AG10803 (cell line): ENCODE data around the gene R3HDM1.
"Not testable (repeated sequence)": the region's sequence is repeated elsewhere in the genome, so short reads cannot be mapped to it uniquely, and the experiment has no call there.

Experiments
- DNase-seq: peaks from one replicate; pipeline ENCODE4 v3.0.0; 2010; ENCODE audit warnings: low read depth
- H3K4me3 ChIP-seq: 2 replicates; pipeline ENCODE4 v1.5.1; 2011; ENCODE audit warnings: mild to moderate bottlenecking, low read length, control low read depth
- TF ChIP-seq, protein P1 (sequence below): conservative IDR thresholded peaks from 2 replicates; pipeline ENCODE4 v1.5.1; 2011; ENCODE audit warnings: mild to moderate bottlenecking, low read length, control low read depth, inconsistent platforms

The R3HDM1 gene

DNA sequence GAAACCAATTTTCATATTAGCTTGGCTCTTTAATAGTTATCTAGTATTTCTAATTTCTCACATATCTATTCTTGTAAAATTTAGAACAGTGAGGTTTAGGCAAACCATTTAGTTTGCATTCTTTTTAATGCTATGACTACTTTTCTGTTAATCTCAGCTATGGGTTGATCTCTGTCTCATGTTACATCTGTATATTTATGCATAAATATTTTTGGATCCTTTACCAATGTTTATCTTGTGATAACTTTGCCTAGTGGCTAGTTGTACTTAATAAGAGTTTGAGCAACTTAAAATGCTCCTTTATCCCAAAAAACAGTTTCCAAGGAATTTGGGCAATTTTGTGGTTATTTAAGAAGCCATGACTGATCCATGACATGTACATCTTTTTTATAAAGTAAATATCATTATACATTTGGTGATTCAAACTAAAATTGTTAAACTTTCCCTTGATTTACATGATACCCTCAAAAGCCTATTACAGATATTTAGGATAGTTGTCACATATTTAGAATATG is 86.3 kb downstream of the R3HDM1 start:
- TF ChIP-seq, protein P1, sequence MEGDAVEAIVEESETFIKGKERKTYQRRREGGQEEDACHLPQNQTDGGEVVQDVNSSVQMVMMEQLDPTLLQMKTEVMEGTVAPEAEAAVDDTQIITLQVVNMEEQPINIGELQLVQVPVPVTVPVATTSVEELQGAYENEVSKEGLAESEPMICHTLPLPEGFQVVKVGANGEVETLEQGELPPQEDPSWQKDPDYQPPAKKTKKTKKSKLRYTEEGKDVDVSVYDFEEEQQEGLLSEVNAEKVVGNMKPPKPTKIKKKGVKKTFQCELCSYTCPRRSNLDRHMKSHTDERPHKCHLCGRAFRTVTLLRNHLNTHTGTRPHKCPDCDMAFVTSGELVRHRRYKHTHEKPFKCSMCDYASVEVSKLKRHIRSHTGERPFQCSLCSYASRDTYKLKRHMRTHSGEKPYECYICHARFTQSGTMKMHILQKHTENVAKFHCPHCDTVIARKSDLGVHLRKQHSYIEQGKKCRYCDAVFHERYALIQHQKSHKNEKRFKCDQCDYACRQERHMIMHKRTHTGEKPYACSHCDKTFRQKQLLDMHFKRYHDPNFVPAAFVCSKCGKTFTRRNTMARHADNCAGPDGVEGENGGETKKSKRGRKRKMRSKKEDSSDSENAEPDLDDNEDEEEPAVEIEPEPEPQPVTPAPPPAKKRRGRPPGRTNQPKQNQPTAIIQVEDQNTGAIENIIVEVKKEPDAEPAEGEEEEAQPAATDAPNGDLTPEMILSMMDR: no peak
- no peak overlapping the region for H3K4me3 ChIP-seq
- no peak for DNase-seq

DNA sequence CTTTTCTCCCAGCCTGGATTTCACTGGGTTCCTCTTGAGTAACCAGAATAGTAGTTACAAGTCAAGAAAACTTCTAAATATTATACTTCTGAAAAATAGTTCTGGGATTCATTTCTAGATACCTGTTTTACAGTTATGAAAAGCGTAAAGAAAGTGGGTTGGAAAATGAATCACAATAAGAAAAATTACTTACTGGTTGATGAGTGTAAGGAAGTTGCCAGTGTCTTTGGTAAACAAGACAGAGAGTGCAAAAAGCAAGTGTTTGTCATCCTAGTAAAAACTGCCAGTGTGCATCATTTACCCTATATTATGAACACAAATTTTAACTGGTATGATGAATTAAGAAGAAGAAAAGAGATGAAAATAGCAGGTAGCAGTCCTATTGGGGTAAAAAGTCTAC is 88.9 kb downstream of the R3HDM1 start:
- DNase-seq: no peak
- TF ChIP-seq, protein P1: no peak
- no peak overlapping the region for H3K4me3 ChIP-seq

- no peak for DNase-seq
- no peak overlapping the region for H3K4me3 ChIP-seq
- TF ChIP-seq, protein P1: no peak
These were observed 98.2 kb downstream of the R3HDM1 start for GRCh38 chr2:135629520-135629919.

- H3K4me3 ChIP-seq, DNase-seq: not testable (repeated sequence)
These were observed 98.8 kb downstream of the R3HDM1 start for GRCh38 chr2:135630034-135630433.

- TF ChIP-seq, protein P1: no peak
These were observed 99.2 kb downstream of the R3HDM1 start for GRCh38 chr2:135630488-135630887.

DNA sequence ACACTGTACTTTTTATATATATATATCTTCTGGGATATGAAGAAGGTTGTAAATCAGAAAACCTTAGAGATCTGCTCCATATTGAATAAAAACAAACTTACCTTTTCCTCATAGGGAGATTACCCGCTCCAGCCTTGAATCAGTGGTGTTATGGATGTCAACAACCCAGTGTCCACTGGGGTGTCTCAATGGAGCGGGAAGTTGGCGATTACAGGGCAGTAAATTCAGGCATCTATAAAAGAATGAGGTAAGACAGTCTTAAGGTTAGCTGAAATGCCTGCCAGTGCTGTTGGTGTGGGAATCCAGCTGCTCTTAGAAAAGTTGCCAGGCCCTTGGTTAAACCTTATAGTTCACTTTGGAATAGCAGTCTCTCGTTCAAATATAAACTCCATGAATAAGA is 102.3 kb downstream of the R3HDM1 start:
- DNase-seq: no peak
- H3K4me3 ChIP-seq: no peak overlapping the region
- TF ChIP-seq, protein P1: no peak

More at GRCh38 chr2:135630488-135630887, 99.2 kb downstream of the R3HDM1 start:
- no peak overlapping the region for H3K4me3 ChIP-seq
- no peak for DNase-seq

DNA sequence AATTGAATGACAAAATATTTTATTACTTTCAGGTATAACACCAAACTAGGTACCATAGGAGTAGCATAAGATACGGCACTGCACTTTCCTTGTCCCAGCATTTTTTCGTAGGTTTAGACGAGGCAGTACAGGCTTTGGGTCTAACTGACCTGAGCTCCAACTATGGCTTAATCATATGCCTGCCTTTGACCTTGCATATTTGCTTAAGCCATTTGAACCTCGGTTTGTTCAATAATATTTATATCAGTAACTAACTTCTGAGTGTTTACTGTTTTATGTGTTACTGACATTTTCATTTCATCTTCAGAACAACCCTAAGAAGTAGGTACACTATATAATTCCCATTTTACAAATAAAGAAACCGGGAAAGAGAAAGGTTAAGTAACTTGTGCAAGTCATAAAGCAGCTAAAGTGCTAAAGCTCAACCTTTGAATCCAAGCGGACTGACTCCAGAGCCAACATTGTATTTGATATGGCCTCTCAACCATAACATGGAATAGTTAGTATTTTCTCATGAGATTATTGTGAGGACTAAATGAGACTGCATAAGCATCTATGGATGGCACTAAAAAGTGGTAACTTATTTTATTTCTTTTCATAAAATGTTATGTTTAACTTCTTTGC is 104.0 kb downstream of the R3HDM1 start:
- no peak for DNase-seq
- no peak overlapping the region for H3K4me3 ChIP-seq
- TF ChIP-seq, protein P1: no peak
